Kidney epithelial cell (primary cell): ENCODE measurements around the gene BFSP1. TPM values are rescaled to one million over a fixed set of nuclear protein-coding genes. Genes with fewer than 3 reads are reported as not detected.

Source experiments
- DNase-seq: peaks from one replicate; pipeline ENCODE4 v3.0.0-alpha.2; 2010; ENCODE audit warnings: low read depth
- H3K27me3 ChIP-seq: 2 replicates; pipeline ENCODE4 v1.6.0; 2011; ENCODE audit warnings: low read length; ENCODE audit not compliant: control insufficient read depth, insufficient read depth
- H3K36me3 ChIP-seq: 2 replicates; pipeline ENCODE4 v1.5.1; 2011; ENCODE audit warnings: low read length; ENCODE audit not compliant: control insufficient read depth, insufficient read depth
- H3K4me3 ChIP-seq: 2 replicates; pipeline ENCODE4 v1.5.1; 2011; ENCODE audit warnings: low read depth, mild to moderate bottlenecking, control low read depth, low read length
- CTCF ChIP-seq: IDR thresholded peaks from 2 replicates; pipeline ENCODE4 v1.5.1; 2011; ENCODE audit warnings: mild to moderate bottlenecking, moderate library complexity, low read length, control low read depth, inconsistent platforms; ENCODE audit not compliant: insufficient read depth, poor library complexity, severe bottlenecking
- total RNA-seq: library from RNA; depleted of rRNA; stranded (reverse); fragments of >200 nt; gene quantifications from 2 replicates; pipeline ENCODE4 v1.2.3, GENCODE V29; 2015

BFSP1 gene
- total RNA-seq, 1 donor from 2014 or later, result 4.5 TPM

- Histone ChIP-seq H3K4me3 (no peak overlapping the region), H3K36me3 (no peaks in the 10 kb centered on the region), H3K27me3 (no peaks in the 10 kb centered on the region)
- no peak for TF ChIP-seq CTCF
- DNase-seq, result no peak
These were observed 67.5 kb downstream of the BFSP1 start for GRCh38 chr20:17463711-17464110.

GRCh38 chr20:17461941-17462340 is 69.2 kb downstream of the BFSP1 start:
- no peaks in the 10 kb centered on the region for H3K36me3 ChIP-seq
- no peaks in the 10 kb centered on the region for H3K27me3 ChIP-seq
- no peak overlapping the region for H3K4me3 ChIP-seq
- no peak for TF ChIP-seq CTCF
- no peak for DNase-seq

- no peak for DNase-seq
- Histone ChIP-seq H3K4me3 (no peak overlapping the region), H3K36me3 (no peaks in the 10 kb centered on the region), H3K27me3 (no peaks in the 10 kb centered on the region)
- TF ChIP-seq CTCF, result no peak
These were observed 71.1 kb downstream of the BFSP1 start for GRCh38 chr20:17460119-17460518.

- TF ChIP-seq CTCF, result no peak
- Histone ChIP-seq H3K27me3 (peaks cover 3% of the 10 kb centered on the region), H3K36me3 (no peaks in the 10 kb centered on the region), H3K4me3 (no peak overlapping the region)
- DNase-seq, result no peak
These were observed 73.5 kb downstream of the BFSP1 start for GRCh38 chr20:17457588-17458190.

GRCh38 chr20:17457079-17457478 is 74.1 kb downstream of the BFSP1 start:
- H3K27me3 ChIP-seq, result peaks cover 3% of the 10 kb centered on the region

More at GRCh38 chr20:17457079-17457478, 74.1 kb downstream of the BFSP1 start:
- Histone ChIP-seq H3K4me3 (no peak overlapping the region), H3K36me3 (no peaks in the 10 kb centered on the region)
- no peak for TF ChIP-seq CTCF
- no peak for DNase-seq
